Heart left ventricle (tissue), 16 donors: Measurements from ENCODE around the gene GALNT2. TPM values are rescaled to one million over a fixed set of nuclear protein-coding genes. Genes with fewer than 3 reads are reported as not detected.

ENCODE experiments used
- ATAC-seq, 4 donors: fragments of 200-7000 bp; cut with Tn5 transposase; one replicate each; pipeline ENCODE4 v1.9.1; 2020 to 2022; ENCODE audit warnings: moderate library complexity in 4 of 4, mild to moderate bottlenecking in 3 of 4, moderate number of reproducible peaks in 1 of 4
- DNase-seq, 5 donors: peaks; one replicate each; pipeline ENCODE4 v3.0.0-alpha.2; 2020
- H3K27ac ChIP-seq, 12 donors: fragments of 200-600 bp; sonication (generic) in 4 of 12; one replicate each; pipeline versions ENCODE4 v1.5.0 to v1.8.0; 2016 to 2022; ENCODE audit warnings: mild to moderate bottlenecking in 2 of 12
- H3K27me3 ChIP-seq, 9 donors: fragments of 200-600 bp; sonication (generic) in 2 of 9; one replicate each; pipeline versions ENCODE4 v1.5.1 to v1.8.0; 2016 to 2022; ENCODE audit warnings: mild to moderate bottlenecking in 3 of 9
- H3K36me3 ChIP-seq, 9 donors: fragments of 200-600 bp; sonication (generic) in 2 of 9; one replicate each; pipeline versions ENCODE4 v1.5.0 to v1.8.0; 2018 to 2022; ENCODE audit warnings: mild to moderate bottlenecking in 2 of 9
- H3K4me1 ChIP-seq, 12 donors: fragments of 200-600 bp; sonication (generic) in 4 of 12; one replicate each; pipeline versions ENCODE4 v1.5.0 to v1.8.0; 2016 to 2022; ENCODE audit warnings: mild to moderate bottlenecking in 3 of 12
- H3K4me3 ChIP-seq, 12 donors: fragments of 200-600 bp; sonication (generic) in 4 of 12; one replicate each; pipeline versions ENCODE4 v1.5.0 to v1.8.0; 2017 to 2022; ENCODE audit warnings: mild to moderate bottlenecking in 9 of 12, moderate library complexity in 4 of 12
- H3K9me3 ChIP-seq, 12 donors: fragments of 200-600 bp; sonication (generic) in 4 of 12; one replicate each; pipeline versions ENCODE4 v1.5.0 to v1.8.0; 2016 to 2022; ENCODE audit warnings: mild to moderate bottlenecking in 1 of 12
- POLR2A ChIP-seq, 2 donors: fragments of 450-650 bp; IDR thresholded peaks; one replicate each; pipeline ENCODE4 v1.6.1; 2017; ENCODE audit warnings: antibody characterized with exemption in 2 of 2, mild to moderate bottlenecking in 2 of 2, moderate library complexity in 2 of 2
- WGBS, 4 donors: extraction: QIAGEN DNeasy Blood & Tissue Kit in 2 of 4; methylation state at CpG; one replicate each; pipeline versions ENCODE4 v1.1.5 to v1.1.7; 2013 to 2018; 5-methylcytosine and 5-hydroxymethylcytosine counted together
- intact Hi-C, 10 donors: fragments of 100-400 bp; cut with DNase I; formaldehyde crosslinking; loops; one replicate each; pipeline versions ENCODE4 v1.11.1 to v1.14.2; 2022
- polyA plus RNA-seq, 2 donors: library from polyadenylated mRNA; stranded (reverse); fragments of 200-250 nt; gene quantifications; one replicate each; pipeline ENCODE4 v1.2.3, GENCODE V29; 2013
- total RNA-seq, 9 donors: library from RNA; depleted of rRNA in 2 of 9; stranded (reverse); fragments of >200 nt in 2 of 9; fragmentation: NEBNext Ultra II Directional in 3 of 9; extraction: Animal tissue kit (Norgen Biotek cat#: 25700) in 3 of 9; gene quantifications; one replicate each; pipeline versions ENCODE4 v1.1.0 to v1.2.4, GENCODE V29; 2016 to 2023
- TF ChIP-seq, protein P1 (sequence below), 12 donors: fragments of 200-600 bp; sonication (generic) in 4 of 12; IDR thresholded peaks; one replicate each; pipeline versions ENCODE4 v1.5.0 to v1.8.0; 2018 to 2022; ENCODE audit warnings: antibody characterized with exemption in 12 of 12, mild to moderate bottlenecking in 5 of 12
- donor health status: ischemic (EF 13 %, LVEDD 7.1; RV severe dilation, severe dysfunction).
- donor health status: healthy with polysubstance abuse.
- donor health status: DM: no; HTN: yes; CAD: no.
- donor health status: DM: no; HTN: no; CAD: no.
- donor health status: ischemic (EF 25% LVEDD 6.9; RV normal size, moderate dysfunction).
- donor health status: ischemic (EF 25% LVEDD 5.7; RV mildly dilated, moderate dysfunction).
- donor health status: healthy.
- donor health status: DM: yes; HTN: yes; CAD: no.
- donor health status: ischemic (EF 35%, LVEDD 5.7; RV mildly dilated, moderate dysfunction).
- donor health status: nonischemic (EF 11% LVEDD 7.7; RV severe dilation, severe dysfunction).
- donor health status: DM: yes; HTN: yes; CAD: no.
- donor health status: PGD.
- donor health status: ischemic (EF 29% LVEDD 5.4; RV normal size, mild dysfunction).
- donor health status: nonischemic (EF 23%, LVEDD 6.1; RV moderate dilation, normal function).

Gene GALNT2
- total and polyA plus RNA-seq, 11 donors: 10.1 to 44.9 (median 31.6) TPM

DNA sequence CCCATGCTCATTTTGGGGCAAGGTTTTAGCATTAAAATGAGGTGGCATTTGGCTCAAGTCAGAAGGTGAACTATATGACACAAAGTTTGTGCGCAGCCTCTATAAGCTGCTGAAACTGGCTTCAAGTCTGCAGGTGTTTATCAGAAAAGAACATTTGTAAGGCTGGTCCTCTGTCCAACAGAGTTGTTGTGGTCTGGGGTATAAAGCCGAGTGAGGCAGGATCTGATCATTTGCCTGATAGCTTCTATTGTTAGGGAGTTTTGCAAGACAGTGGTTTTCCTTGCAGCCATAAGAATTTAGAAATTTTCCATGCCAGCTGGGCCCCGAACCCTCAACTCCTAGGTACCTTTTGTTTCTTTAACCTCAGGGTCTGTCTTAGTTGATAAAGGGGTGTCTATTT is 228.3 kb downstream of the GALNT2 start:
- no peaks in the 10 kb centered on the region for H3K36me3 ChIP-seq
- no peaks in the 10 kb centered on the region for H3K9me3 ChIP-seq
- H3K4me3 ChIP-seq: no peak overlapping the region
- WGBS, 4 donors: 88 to 92% (median 89%) methylated on average over 3 of the region's 3 CpGs
- H3K4me1 ChIP-seq: no peaks in the 10 kb centered on the region
- DNase-seq (no peak), ATAC-seq (no peak)
- H3K27me3 ChIP-seq: no peaks in the 10 kb centered on the region
- intact Hi-C loops: no loop called here
- TF ChIP-seq, protein P1, sequence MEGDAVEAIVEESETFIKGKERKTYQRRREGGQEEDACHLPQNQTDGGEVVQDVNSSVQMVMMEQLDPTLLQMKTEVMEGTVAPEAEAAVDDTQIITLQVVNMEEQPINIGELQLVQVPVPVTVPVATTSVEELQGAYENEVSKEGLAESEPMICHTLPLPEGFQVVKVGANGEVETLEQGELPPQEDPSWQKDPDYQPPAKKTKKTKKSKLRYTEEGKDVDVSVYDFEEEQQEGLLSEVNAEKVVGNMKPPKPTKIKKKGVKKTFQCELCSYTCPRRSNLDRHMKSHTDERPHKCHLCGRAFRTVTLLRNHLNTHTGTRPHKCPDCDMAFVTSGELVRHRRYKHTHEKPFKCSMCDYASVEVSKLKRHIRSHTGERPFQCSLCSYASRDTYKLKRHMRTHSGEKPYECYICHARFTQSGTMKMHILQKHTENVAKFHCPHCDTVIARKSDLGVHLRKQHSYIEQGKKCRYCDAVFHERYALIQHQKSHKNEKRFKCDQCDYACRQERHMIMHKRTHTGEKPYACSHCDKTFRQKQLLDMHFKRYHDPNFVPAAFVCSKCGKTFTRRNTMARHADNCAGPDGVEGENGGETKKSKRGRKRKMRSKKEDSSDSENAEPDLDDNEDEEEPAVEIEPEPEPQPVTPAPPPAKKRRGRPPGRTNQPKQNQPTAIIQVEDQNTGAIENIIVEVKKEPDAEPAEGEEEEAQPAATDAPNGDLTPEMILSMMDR (IDR thresholded peaks at IDR 0.05): no peak
- TF ChIP-seq POLR2A (IDR thresholded peaks at IDR 0.05): no peak
- H3K27ac ChIP-seq: no peak overlapping the region

DNA sequence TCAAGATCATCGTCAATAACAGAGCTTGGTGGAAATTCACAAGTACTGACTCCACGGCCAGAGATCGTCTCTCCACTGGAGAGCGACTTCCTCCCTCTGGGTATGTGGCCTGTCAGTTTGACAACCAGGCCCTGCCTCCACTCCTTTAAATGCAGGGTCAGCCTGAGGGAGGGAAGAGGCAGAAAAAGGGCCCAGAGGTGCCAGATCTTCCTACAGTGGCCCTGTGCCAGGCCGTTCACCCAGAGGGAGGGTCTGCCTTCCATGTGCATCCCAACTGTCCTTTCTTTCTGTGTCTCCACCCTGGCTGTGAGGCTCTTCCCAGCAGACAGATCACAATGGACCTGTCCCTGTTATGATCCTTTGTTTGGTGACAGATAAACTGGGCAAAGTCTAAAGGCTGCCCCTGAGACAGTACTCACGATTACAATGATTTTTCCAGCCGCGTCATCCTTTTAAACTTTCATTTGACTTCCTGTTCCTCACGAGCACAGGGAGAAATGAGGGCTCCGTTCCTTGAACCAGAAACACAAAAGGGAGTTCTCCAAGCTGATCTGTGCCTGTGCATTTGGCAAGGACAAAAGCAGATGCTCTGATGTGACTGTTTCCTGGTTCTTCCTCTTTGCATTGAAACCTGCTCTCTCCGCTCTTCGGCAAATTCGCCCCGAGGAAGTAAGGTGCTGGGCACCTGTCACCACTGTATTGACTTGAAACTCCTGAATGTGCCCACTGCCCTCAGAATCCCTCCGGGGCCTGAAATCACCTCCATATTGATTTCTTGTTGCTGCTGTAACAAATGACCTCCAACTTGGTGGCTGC is 232.4 kb downstream of the GALNT2 start:
- peaks cover 0 to 11% (median 3%) of the 10 kb centered on the region in 12 donors for H3K4me1 ChIP-seq
- DNase-seq (no peak), ATAC-seq (no peak)
- H3K27ac ChIP-seq: no peak overlapping the region
- no peak for TF ChIP-seq POLR2A (IDR thresholded peaks at IDR 0.05)
- TF ChIP-seq, protein P1 (IDR thresholded peaks at IDR 0.05): no peak
- H3K4me3 ChIP-seq: no peak overlapping the region
- no peaks in the 10 kb centered on the region for H3K27me3 ChIP-seq
- no peaks in the 10 kb centered on the region for H3K9me3 ChIP-seq
- intact Hi-C loops: loop anchor here in 2 of 10 donors (5.0 to 10.0 kb wide), 4 partner anchors 82 to 1045 kb away; partner anchors contain the start of gene ABCB10 (in 1 of the 2)
- WGBS, 4 donors: 61 to 71% (median 65%) methylated on average over 15 of the region's 15 CpGs
- no peaks in the 10 kb centered on the region for H3K36me3 ChIP-seq

DNA sequence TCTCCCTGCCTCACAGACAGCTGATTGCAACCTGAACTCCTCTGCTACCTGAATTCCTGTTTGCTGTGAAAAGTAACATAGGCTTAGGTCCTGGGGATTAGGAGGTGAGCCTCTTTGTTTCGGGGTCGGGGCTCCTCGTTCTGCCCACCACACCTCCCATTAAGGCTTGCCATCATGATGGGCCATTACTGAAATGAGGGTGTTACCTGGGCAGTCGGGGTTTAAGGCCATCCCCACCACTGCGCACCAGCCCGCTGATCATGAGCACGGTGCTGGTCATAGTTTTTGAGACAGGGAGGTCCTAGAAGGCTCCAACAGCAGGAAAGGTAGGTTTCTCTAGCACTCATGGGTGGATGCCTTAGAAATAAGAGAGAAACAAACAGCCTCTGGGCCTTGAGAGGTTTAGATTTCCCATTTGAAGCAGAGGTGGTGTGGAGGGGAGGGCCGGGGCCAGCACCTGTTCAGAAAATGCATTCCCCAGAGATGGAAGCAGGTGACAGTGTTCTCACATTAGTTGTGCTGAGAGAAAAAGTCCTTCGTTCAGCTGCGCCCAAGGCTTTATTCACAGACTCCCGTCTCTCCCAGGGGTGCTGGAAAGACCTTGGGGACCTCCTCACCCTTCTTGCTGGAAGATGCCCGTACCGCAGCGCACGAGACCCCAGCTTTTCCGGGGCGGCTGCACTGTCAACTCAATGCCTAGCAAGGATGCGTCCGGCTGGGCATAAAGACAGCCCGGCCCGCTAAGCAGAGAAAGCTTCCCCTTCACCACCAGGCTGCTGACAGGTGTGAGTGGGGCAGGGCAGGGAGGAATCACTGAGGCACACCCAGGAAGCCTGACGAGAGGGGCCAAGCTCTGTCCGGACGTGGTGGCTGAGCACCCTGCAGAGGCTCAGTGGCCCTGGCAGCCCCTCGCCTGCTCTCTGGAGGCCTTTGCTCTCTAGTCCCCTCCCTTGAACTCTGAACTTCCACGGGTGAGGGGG is 233.6 kb downstream of the GALNT2 start:
- DNase-seq: no peak
- WGBS, 4 donors: 80 to 82% (median 81%) methylated on average over 24 to 26 of the region's 26 CpGs
- peak in 1 of 4 donors; percentile 16 for ATAC-seq
- intact Hi-C loops: loop anchor here in 2 of 10 donors (5.0 to 10.0 kb wide), 4 partner anchors 83 to 1046 kb away; partner anchors contain the start of gene ABCB10 (in 1 of the 2)
- Histone ChIP-seq H3K27ac (no peak overlapping the region), H3K4me3 (no peak overlapping the region), H3K27me3 (no peaks in the 10 kb centered on the region), H3K4me1 (peaks cover 0 to 11% (median 3%) of the 10 kb centered on the region in 12 donors), H3K36me3 (no peaks in the 10 kb centered on the region), H3K9me3 (no peaks in the 10 kb centered on the region)
- TF ChIP-seq, protein P1 (IDR thresholded peaks at IDR 0.05): no peak
- no peak for TF ChIP-seq POLR2A (IDR thresholded peaks at IDR 0.05)
